ENCODE measurements around the gene GALR3.

The GALR3 gene

DNA sequence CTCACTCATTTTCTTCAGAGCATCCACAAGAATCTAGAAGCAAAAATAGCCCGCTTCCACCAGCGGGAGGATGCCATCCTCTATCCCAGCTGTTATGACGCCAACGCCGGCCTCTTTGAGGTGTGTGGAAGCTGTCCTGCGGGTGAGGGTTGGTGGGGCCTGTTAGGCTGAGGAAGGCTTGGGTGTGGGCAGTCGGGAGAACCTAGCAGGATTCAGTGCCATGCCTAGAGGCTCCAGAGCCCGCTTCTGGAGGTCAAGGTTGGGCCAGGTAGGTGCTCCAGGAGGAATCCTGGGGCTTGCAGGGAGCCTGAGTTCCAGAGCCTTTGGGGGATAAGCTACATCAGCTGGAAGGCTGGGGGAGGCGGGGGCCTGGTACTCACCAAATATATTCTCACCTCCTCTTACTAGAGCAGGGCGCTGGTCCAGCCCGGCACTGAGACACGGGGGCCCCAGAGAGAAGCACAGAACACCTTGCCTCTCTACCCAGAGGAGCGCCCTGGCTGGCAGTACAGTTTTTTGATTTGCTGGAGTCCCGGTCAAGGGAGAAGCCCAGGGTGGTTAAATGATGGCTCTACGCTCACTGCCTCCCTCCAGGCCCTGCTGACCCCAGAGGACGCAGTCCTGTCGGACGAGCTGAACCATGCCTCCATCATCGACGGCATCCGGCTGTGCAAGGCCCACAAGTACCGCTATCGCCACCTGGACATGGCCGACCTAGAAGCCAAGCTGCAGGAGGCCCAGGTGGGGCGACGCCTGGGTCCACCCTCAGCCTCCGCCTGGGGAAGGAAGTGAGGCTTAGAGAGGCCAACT is 10.1 kb upstream of the GALR3 start:
- Histone ChIP-seq H2AFZ (ENCODE audit: low read length, unreplicated experiment) (no peak overlapping the region), H3K79me2 (ENCODE audit: control insufficient read depth, insufficient read depth, low read length, unreplicated experiment) (no peaks in the 10 kb centered on the region), H3K4me3 (ENCODE audit: low read depth, low read length) (no peak overlapping the region), H3K27ac (ENCODE audit: low read depth, low read length) (no peak overlapping the region), H3K4me1 (ENCODE audit: control insufficient read depth, insufficient read depth, low read length, unreplicated experiment) (no peaks in the 10 kb centered on the region), H3K27me3 (ENCODE audit: insufficient read depth, low read length) (no peaks in the 10 kb centered on the region), H3K36me3 (ENCODE audit: insufficient read depth, low read length) (no peaks in the 10 kb centered on the region)

DNA sequence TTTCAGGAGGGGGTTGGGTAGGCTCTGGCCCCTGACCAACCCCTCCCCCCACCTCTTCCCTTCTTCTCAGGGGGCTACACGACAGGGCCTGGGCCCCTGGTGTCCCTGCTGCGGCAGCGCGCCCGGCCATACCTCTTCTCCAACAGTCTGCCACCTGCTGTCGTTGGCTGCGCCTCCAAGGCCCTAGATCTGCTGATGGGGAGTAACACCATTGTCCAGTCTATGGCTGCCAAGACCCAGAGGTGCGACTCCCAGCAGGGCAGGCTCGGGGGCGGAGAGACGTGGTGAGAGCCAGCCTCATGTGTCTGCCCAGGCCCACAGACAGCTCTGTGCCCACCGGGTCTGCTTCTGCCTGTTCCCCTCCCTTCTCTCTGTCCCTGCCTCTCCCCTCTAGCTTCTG is 7.6 kb upstream of the GALR3 start:
- Histone ChIP-seq H3K27me3 (ENCODE audit: insufficient read depth, low read length) (no peaks in the 10 kb centered on the region), H3K36me3 (ENCODE audit: insufficient read depth, low read length) (no peaks in the 10 kb centered on the region)

DNA sequence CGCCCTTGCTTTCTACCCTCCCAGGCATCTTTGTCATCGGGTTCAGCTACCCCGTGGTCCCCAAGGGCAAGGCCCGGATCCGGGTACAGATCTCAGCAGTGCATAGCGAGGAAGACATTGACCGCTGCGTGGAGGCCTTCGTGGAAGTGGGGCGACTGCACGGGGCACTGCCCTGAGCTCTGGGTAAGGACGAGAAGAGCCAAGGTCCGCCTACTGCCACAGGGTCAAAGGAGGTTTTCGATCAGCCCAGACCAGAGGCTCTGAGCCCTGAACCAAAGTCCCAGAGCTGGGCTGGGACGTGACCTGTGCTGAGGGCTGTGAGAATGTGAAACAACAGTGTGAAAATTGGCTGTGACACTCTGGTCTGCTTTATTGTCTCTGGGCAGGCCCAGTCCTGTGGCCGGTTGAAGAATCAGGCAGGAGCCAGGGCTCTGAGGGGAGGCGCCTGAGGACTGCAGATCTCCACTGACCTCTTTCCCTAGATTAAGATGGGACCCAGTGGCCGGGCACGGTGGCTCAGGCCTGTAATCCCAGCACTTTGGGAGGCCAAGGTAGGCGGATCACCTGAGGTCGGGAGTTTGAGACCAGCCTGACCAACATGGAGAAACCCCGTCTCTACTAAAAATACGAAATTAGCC is 6.5 kb upstream of the GALR3 start:
- no peak overlapping the region for H3K4me3 ChIP-seq (ENCODE audit: low read depth, low read length)
- H3K36me3 ChIP-seq (ENCODE audit: insufficient read depth, low read length) = no peaks in the 10 kb centered on the region
- no peak overlapping the region for H2AFZ ChIP-seq (ENCODE audit: low read length, unreplicated experiment)
- H3K27ac ChIP-seq (ENCODE audit: low read depth, low read length) = no peak overlapping the region
- no peaks in the 10 kb centered on the region for H3K79me2 ChIP-seq (ENCODE audit: control insufficient read depth, insufficient read depth, low read length, unreplicated experiment)
- H3K4me1 ChIP-seq (ENCODE audit: control insufficient read depth, insufficient read depth, low read length, unreplicated experiment) = no peaks in the 10 kb centered on the region
- H3K27me3 ChIP-seq (ENCODE audit: insufficient read depth, low read length) = no peaks in the 10 kb centered on the region

More for the DNA sequence above, 7.6 kb upstream of the GALR3 start:
- Histone ChIP-seq H2AFZ (ENCODE audit: low read length, unreplicated experiment) (no peak overlapping the region), H3K27ac (ENCODE audit: low read depth, low read length) (no peak overlapping the region), H3K4me3 (ENCODE audit: low read depth, low read length) (no peak overlapping the region), H3K79me2 (ENCODE audit: control insufficient read depth, insufficient read depth, low read length, unreplicated experiment) (no peaks in the 10 kb centered on the region), H3K4me1 (ENCODE audit: control insufficient read depth, insufficient read depth, low read length, unreplicated experiment) (no peaks in the 10 kb centered on the region)

DNA sequence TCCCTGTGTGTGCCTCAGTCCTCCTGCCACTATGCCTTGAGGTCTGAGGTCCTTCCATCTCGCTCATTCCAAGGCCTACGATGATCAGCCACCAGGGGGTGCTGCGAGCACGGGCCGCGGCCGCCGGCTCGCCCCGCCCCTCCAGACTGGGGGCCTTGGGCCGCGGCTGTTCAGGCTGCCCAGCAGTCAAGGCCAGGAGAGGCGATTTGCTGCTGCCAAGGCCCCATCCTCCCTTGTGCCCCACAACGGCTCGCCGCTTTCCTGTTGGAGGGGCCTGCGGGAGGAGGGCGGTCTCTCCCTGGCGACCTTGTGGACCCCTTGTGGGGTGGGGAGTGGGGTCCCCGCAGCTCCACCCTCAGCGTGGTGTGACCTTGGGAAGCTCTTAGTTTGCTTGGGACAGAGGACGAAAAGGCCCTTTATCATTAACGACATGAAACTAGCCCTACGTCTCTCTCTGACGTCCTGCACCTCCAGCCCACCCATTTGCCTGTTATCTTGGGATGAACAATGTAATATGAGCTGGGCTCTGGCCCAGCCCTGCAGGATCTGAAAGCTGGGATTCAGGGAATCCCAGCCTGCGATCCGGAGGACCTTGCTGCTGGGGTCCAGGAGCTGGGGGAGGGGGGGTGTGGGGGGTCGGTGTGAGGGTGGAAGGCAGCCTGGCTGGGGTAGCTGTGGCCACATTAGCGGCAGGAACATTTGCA is 5.3 kb upstream of the GALR3 start:
- H3K27me3 ChIP-seq (ENCODE audit: insufficient read depth, low read length) = no peaks in the 10 kb centered on the region
- no peaks in the 10 kb centered on the region for H3K4me1 ChIP-seq (ENCODE audit: control insufficient read depth, insufficient read depth, low read length, unreplicated experiment)
- no peaks in the 10 kb centered on the region for H3K79me2 ChIP-seq (ENCODE audit: control insufficient read depth, insufficient read depth, low read length, unreplicated experiment)
- no peak overlapping the region for H3K27ac ChIP-seq (ENCODE audit: low read depth, low read length)
- no peaks in the 10 kb centered on the region for H3K36me3 ChIP-seq (ENCODE audit: insufficient read depth, low read length)
- H2AFZ ChIP-seq (ENCODE audit: low read length, unreplicated experiment) = peak overlapping the region; percentile 13
- peak overlapping the region; percentile 66 for H3K4me3 ChIP-seq (ENCODE audit: low read depth, low read length)

DNA sequence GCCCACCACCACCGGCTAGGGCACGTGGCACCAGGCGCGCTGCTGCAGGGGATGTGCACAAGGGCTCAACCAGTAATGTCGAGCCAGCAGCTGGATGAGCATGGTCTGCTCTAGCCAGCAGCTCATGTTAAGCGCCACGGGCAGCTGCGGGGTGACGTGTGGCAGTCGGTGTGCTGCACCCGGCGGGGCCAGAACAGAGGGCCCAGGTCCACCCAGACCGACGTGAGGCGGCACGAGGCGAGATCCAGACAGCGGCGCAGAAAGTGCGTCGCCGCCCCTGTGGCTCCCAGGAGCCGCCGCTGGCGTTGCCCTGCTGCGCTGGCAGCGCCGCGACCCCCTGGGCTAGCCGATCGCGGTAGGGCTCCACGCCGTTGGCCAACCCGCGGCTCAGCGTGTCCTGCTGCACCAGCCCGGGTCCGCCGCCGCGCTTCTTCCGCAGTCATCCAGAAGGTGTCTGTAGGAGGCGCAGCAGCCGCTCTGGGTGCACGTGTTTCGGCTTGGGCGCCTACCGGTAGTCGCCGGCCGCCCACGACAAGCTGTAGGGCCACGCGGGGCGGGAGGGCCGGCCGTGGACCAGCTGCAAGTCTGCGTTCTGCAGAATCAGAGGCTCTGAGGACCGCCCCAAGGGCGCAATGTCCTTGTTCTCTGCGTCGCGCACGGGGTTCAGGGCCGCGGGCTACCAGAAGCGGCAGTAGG is 4.6 kb upstream of the GALR3 start:
- H3K36me3 ChIP-seq (ENCODE audit: insufficient read depth, low read length) = no peaks in the 10 kb centered on the region
- H2AFZ ChIP-seq (ENCODE audit: low read length, unreplicated experiment) = peak overlapping the region; percentile 81
- H3K4me1 ChIP-seq (ENCODE audit: control insufficient read depth, insufficient read depth, low read length, unreplicated experiment) = no peaks in the 10 kb centered on the region
- peak overlapping the region; percentile 66 for H3K4me3 ChIP-seq (ENCODE audit: low read depth, low read length)
- no peaks in the 10 kb centered on the region for H3K27me3 ChIP-seq (ENCODE audit: insufficient read depth, low read length)
- no peaks in the 10 kb centered on the region for H3K79me2 ChIP-seq (ENCODE audit: control insufficient read depth, insufficient read depth, low read length, unreplicated experiment)
- H3K27ac ChIP-seq (ENCODE audit: low read depth, low read length) = no peak overlapping the region

DNA sequence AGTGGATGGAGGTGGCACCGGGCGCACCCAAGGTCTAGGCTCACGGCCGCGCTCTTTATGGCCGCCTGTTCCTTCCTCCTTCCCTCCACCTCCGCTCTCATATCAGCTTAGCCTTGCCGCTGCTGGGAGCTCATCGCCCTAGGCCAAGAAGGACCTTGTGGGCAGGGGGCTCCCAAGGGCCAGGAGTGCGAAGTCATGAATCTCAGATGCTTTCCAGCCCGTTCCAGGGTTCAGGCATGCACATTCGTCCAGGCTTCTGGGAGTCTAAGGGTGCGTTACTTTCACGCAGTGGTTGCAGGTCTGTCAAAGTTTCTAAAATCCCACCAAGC is 4.1 kb upstream of the GALR3 start:
- no peak overlapping the region for H2AFZ ChIP-seq (ENCODE audit: low read length, unreplicated experiment)
- H3K27ac ChIP-seq (ENCODE audit: low read depth, low read length) = no peak overlapping the region
- no peaks in the 10 kb centered on the region for H3K4me1 ChIP-seq (ENCODE audit: control insufficient read depth, insufficient read depth, low read length, unreplicated experiment)
- H3K4me3 ChIP-seq (ENCODE audit: low read depth, low read length) = peak overlapping the region; percentile 66
- H3K36me3 ChIP-seq (ENCODE audit: insufficient read depth, low read length) = no peaks in the 10 kb centered on the region
- H3K79me2 ChIP-seq (ENCODE audit: control insufficient read depth, insufficient read depth, low read length, unreplicated experiment) = no peaks in the 10 kb centered on the region
- no peaks in the 10 kb centered on the region for H3K27me3 ChIP-seq (ENCODE audit: insufficient read depth, low read length)

DNA sequence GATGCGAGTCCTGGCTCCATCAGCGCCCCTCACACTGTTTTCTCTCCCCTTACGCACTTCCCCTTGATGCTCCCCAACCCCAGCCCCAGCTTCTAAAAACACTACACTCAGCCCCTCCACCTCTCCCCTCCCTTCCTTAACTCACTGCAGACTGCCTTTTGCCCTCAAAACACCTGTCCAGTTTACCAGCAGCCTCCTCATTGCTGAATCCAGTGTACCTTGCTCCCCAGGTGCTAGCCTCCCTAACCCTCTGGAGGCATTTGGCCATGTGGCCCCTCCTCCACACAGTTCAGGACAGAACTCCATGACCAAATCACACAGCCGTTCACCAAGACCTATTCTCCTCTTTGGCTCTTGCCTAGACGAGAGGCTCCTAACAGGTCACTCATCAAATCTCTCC is 2.8 kb upstream of the GALR3 start:
- no peaks in the 10 kb centered on the region for H3K4me1 ChIP-seq (ENCODE audit: control insufficient read depth, insufficient read depth, low read length, unreplicated experiment)
- peaks cover 3% of the 10 kb centered on the region; the same call in 1 of the 2 replicates for H3K27me3 ChIP-seq (ENCODE audit: insufficient read depth, low read length)
- H3K4me3 ChIP-seq (ENCODE audit: low read depth, low read length) = no peak overlapping the region
- no peak overlapping the region for H3K27ac ChIP-seq (ENCODE audit: low read depth, low read length)
- H2AFZ ChIP-seq (ENCODE audit: low read length, unreplicated experiment) = no peak overlapping the region
- H3K36me3 ChIP-seq (ENCODE audit: insufficient read depth, low read length) = no peaks in the 10 kb centered on the region
- H3K79me2 ChIP-seq (ENCODE audit: control insufficient read depth, insufficient read depth, low read length, unreplicated experiment) = no peaks in the 10 kb centered on the region

DNA sequence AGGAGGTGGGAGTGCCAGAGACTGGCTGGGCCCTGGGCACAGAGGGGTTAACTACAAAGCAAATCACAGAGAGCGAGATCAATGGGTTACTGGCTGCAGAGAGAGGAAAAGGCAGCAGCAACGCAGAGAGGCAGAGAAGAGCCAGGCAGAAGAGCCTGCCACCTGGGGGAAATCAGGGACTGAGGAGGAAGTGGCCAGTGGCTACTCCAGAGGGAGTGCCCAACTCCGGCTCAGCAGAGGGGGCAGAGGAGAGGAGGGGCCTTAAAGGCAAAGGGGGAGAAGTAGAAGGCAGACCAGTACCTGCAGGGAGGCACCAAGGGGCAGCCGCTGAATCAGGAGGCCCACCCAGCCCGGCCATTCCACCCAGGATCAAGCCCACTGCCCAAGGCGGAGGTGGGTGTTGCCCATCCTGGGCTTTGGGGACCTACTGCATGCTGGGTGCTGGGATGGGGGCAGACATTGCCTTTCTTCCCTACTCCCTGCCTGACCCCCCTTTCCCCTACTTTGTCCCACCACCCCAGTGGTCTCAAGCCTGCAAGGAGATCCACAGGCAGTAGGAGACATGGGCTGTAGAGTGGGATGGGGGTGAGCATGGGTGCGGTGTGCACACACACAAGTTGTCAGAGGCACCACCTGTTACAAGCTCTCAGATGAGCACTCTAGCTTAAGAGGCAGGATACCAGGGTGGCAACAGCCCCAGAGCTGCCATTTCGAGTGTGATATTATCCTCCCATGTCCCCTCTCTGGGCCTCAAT is 926 bp upstream of the GALR3 start:
- no peaks in the 10 kb centered on the region for H3K4me1 ChIP-seq (ENCODE audit: control insufficient read depth, insufficient read depth, low read length, unreplicated experiment)
- H3K36me3 ChIP-seq (ENCODE audit: insufficient read depth, low read length) = no peaks in the 10 kb centered on the region
- no peaks in the 10 kb centered on the region for H3K79me2 ChIP-seq (ENCODE audit: control insufficient read depth, insufficient read depth, low read length, unreplicated experiment)
- no peak overlapping the region for H2AFZ ChIP-seq (ENCODE audit: low read length, unreplicated experiment)
- H3K4me3 ChIP-seq (ENCODE audit: low read depth, low read length) = no peak overlapping the region
- peaks cover 3% of the 10 kb centered on the region; the same call in 1 of the 2 replicates for H3K27me3 ChIP-seq (ENCODE audit: insufficient read depth, low read length)
- no peak overlapping the region for H3K27ac ChIP-seq (ENCODE audit: low read depth, low read length)

DNA sequence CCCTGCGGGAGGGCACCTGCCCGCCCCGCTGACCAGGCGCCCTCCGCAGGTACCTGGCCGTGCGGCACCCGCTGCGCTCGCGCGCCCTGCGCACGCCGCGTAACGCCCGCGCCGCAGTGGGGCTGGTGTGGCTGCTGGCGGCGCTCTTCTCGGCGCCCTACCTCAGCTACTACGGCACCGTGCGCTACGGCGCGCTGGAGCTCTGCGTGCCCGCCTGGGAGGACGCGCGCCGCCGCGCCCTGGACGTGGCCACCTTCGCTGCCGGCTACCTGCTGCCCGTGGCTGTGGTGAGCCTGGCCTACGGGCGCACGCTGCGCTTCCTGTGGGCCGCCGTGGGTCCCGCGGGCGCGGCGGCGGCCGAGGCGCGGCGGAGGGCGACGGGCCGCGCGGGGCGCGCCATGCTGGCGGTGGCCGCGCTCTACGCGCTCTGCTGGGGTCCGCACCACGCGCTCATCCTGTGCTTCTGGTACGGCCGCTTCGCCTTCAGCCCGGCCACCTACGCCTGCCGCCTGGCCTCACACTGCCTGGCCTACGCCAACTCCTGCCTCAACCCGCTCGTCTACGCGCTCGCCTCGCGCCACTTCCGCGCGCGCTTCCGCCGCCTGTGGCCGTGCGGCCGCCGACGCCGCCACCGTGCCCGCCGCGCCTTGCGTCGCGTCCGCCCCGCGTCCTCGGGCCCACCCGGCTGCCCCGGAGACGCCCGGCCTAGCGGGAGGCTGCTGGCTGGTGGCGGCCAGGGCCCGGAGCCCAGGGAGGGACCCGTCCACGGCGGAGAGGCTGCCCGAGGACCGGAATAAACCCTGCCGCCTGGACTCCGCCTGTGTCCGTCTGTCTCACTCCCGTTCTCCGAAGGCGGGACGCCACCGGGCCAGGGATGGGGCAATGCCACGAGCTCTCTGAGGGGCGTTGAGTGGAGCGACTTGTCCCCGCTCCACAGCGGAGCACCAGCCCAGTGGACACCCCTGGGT is 1.8 kb downstream of the GALR3 start:
- H3K27ac ChIP-seq (ENCODE audit: low read depth, low read length) = no peak overlapping the region
- H3K4me3 ChIP-seq (ENCODE audit: low read depth, low read length) = no peak overlapping the region
- H3K36me3 ChIP-seq (ENCODE audit: insufficient read depth, low read length) = no peaks in the 10 kb centered on the region
- H3K4me1 ChIP-seq (ENCODE audit: control insufficient read depth, insufficient read depth, low read length, unreplicated experiment) = no peaks in the 10 kb centered on the region
- H3K79me2 ChIP-seq (ENCODE audit: control insufficient read depth, insufficient read depth, low read length, unreplicated experiment) = no peaks in the 10 kb centered on the region
- peaks cover 3% of the 10 kb centered on the region; the same call in 1 of the 2 replicates for H3K27me3 ChIP-seq (ENCODE audit: insufficient read depth, low read length)
- H2AFZ ChIP-seq (ENCODE audit: low read length, unreplicated experiment) = no peak overlapping the region

Measured in ACC112 (cell line).